ENCODE data around the gene CRY1. TPM values are rescaled to one million over a fixed set of nuclear protein-coding genes. Genes with fewer than 3 reads are reported as not detected.

CRY1 gene
- polyA plus RNA-seq, 1 donor from 2014 or later, result 33.4 TPM

GRCh38 chr12:107138990-107139389, 45.6 kb upstream of the CRY1 start:
- Histone ChIP-seq H3K36me3 (ENCODE audit: insufficient read depth, low read length) (no peaks in the 10 kb centered on the region), H3K4me2 (ENCODE audit: low read length) (no peak overlapping the region), H3K27ac (ENCODE audit: low read length) (no peak overlapping the region), H3K9me3 (ENCODE audit: low read length) (no peaks in the 10 kb centered on the region), H3K9ac (ENCODE audit: low read length) (no peak overlapping the region), H4K20me1 (ENCODE audit: insufficient read depth) (no peaks in the 10 kb centered on the region), H2AFZ (ENCODE audit: low read depth, low read length) (no peak overlapping the region), H3F3A (ENCODE audit: insufficient read depth, low read length, poor library complexity, severe bottlenecking) (no peaks in the 10 kb centered on the region), H3K27me3 (ENCODE audit: insufficient read depth, low read depth, low read length) (no peaks in the 10 kb centered on the region), H3K79me2 (replicated peaks; ENCODE audit: insufficient read depth, low read length) (no peaks in the 10 kb centered on the region), H3K9me2 (ENCODE audit: insufficient read depth, low read length) (no peaks in the 10 kb centered on the region), H3K4me3 (ENCODE audit: low read length) (no peak overlapping the region)
- TF ChIP-seq REST (IDR thresholded peaks at IDR 0.05; ENCODE audit: borderline replicate concordance) (no peak), EZH2 (IDR thresholded peaks at IDR 0.05; ENCODE audit: borderline replicate concordance, insufficient read depth, low read length, poor library complexity, severe bottlenecking) (no peak), POLR2AphosphoS5 (IDR thresholded peaks at IDR 0.05) (no peak), TAF1 (IDR thresholded peaks at IDR 0.05; ENCODE audit: low read depth) (no peak), SMC3 (conservative IDR thresholded peaks at IDR 0.05; ENCODE audit: poor library complexity) (no peak), EP300 (conservative IDR thresholded peaks at IDR 0.05; ENCODE audit: poor library complexity, severe bottlenecking) (no peak)
- TF ChIP-seq, protein P1, sequence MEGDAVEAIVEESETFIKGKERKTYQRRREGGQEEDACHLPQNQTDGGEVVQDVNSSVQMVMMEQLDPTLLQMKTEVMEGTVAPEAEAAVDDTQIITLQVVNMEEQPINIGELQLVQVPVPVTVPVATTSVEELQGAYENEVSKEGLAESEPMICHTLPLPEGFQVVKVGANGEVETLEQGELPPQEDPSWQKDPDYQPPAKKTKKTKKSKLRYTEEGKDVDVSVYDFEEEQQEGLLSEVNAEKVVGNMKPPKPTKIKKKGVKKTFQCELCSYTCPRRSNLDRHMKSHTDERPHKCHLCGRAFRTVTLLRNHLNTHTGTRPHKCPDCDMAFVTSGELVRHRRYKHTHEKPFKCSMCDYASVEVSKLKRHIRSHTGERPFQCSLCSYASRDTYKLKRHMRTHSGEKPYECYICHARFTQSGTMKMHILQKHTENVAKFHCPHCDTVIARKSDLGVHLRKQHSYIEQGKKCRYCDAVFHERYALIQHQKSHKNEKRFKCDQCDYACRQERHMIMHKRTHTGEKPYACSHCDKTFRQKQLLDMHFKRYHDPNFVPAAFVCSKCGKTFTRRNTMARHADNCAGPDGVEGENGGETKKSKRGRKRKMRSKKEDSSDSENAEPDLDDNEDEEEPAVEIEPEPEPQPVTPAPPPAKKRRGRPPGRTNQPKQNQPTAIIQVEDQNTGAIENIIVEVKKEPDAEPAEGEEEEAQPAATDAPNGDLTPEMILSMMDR (IDR thresholded peaks at IDR 0.05; ENCODE audit: poor library complexity, severe bottlenecking), result no peak

GRCh38 chr12:107135177-107135576, 41.8 kb upstream of the CRY1 start:
- Histone ChIP-seq H3K4me3 (ENCODE audit: low read length) (no peak overlapping the region), H3K27ac (ENCODE audit: low read length) (no peak overlapping the region), H3K9me2 (ENCODE audit: insufficient read depth, low read length) (no peaks in the 10 kb centered on the region), H3K9ac (ENCODE audit: low read length) (no peak overlapping the region), H3K27me3 (ENCODE audit: insufficient read depth, low read depth, low read length) (no peaks in the 10 kb centered on the region), H3K79me2 (replicated peaks; ENCODE audit: insufficient read depth, low read length) (no peaks in the 10 kb centered on the region), H2AFZ (ENCODE audit: low read depth, low read length) (no peak overlapping the region), H3K36me3 (ENCODE audit: insufficient read depth, low read length) (no peaks in the 10 kb centered on the region), H3K4me2 (ENCODE audit: low read length) (no peak overlapping the region), H4K20me1 (ENCODE audit: insufficient read depth) (no peaks in the 10 kb centered on the region), H3K9me3 (ENCODE audit: low read length) (no peaks in the 10 kb centered on the region), H3F3A (ENCODE audit: insufficient read depth, low read length, poor library complexity, severe bottlenecking) (no peaks in the 10 kb centered on the region)
- TF ChIP-seq EZH2 (IDR thresholded peaks at IDR 0.05; ENCODE audit: borderline replicate concordance, insufficient read depth, low read length, poor library complexity, severe bottlenecking) (no peak), POLR2AphosphoS5 (IDR thresholded peaks at IDR 0.05) (no peak), REST (IDR thresholded peaks at IDR 0.05; ENCODE audit: borderline replicate concordance) (no peak), TAF1 (IDR thresholded peaks at IDR 0.05; ENCODE audit: low read depth) (no peak), MXI1 (conservative IDR thresholded peaks at IDR 0.05; ENCODE audit: poor library complexity, severe bottlenecking) (no peak), SMC3 (conservative IDR thresholded peaks at IDR 0.05; ENCODE audit: poor library complexity) (no peak), RAD21 (conservative IDR thresholded peaks at IDR 0.05) (no peak), EP300 (conservative IDR thresholded peaks at IDR 0.05; ENCODE audit: poor library complexity, severe bottlenecking) (no peak)
- TF ChIP-seq, protein P1 (IDR thresholded peaks at IDR 0.05; ENCODE audit: poor library complexity, severe bottlenecking), result no peak

Measured in neural cell (in vitro differentiated cells).